ENCODE data around the gene RNU1-2.
"Not testable (repeated sequence)": the region's sequence is repeated elsewhere in the genome, so short reads cannot be mapped to it uniquely, and the experiment has no call there.

Gene RNU1-2

GRCh38 chr1:16895598-16896315, at the start of gene RNU1-2:
Gene RNU1-2 (plus strand): TSS chr1:16895980.
- peak; percentile 94 for DNase-seq

GRCh38 chr1:16856201-16856600, 39.6 kb upstream of the RNU1-2 start:
- DNase-seq = not testable (repeated sequence)

- DNase-seq = not testable (repeated sequence)
Observed at GRCh38 chr1:16859167-16860041, 36.4 kb upstream of the RNU1-2 start.

- DNase-seq = not testable (repeated sequence)
Observed at GRCh38 chr1:16860048-16860447, 35.7 kb upstream of the RNU1-2 start.

GRCh38 chr1:16861832-16862245, 33.9 kb upstream of the RNU1-2 start:
- DNase-seq = not testable (repeated sequence)

- DNase-seq = not testable (repeated sequence)
Observed at GRCh38 chr1:16862415-16862814, 33.4 kb upstream of the RNU1-2 start.

GRCh38 chr1:16863024-16863423, 32.8 kb upstream of the RNU1-2 start:
- not testable (repeated sequence) for DNase-seq

- not testable (repeated sequence) for DNase-seq
Observed at GRCh38 chr1:16866926-16867707, 28.7 kb upstream of the RNU1-2 start.

- DNase-seq = not testable (repeated sequence)
Observed at GRCh38 chr1:16868787-16869186, 27.0 kb upstream of the RNU1-2 start.

GRCh38 chr1:16869996-16870395, 25.8 kb upstream of the RNU1-2 start:
- DNase-seq = not testable (repeated sequence)

GRCh38 chr1:16871171-16871570, 24.6 kb upstream of the RNU1-2 start:
- not testable (repeated sequence) for DNase-seq

GRCh38 chr1:16872152-16873075, 23.4 kb upstream of the RNU1-2 start:
- not testable (repeated sequence) for DNase-seq

- not testable (repeated sequence) for DNase-seq
Observed at GRCh38 chr1:16873076-16873879, 22.5 kb upstream of the RNU1-2 start.

- DNase-seq = not testable (repeated sequence)
Observed at GRCh38 chr1:16874968-16875765, 20.6 kb upstream of the RNU1-2 start.

- not testable (repeated sequence) for DNase-seq
Observed at GRCh38 chr1:16881742-16882141, 14.0 kb upstream of the RNU1-2 start.

- no peak for DNase-seq
Observed at GRCh38 chr1:16882986-16883385, 12.8 kb upstream of the RNU1-2 start.

GRCh38 chr1:16884487-16884886, 11.3 kb upstream of the RNU1-2 start:
- DNase-seq = not testable (repeated sequence)

GRCh38 chr1:16886860-16887605, 8.7 kb upstream of the RNU1-2 start:
- DNase-seq = no peak

Measured in NCI-H1092 (cell line).